Activated T-helper 1 cell treated with anti-CD3 and anti-CD28 coated beads, Interleukin-2, amount 50 U/mL, for 16 hours (primary cell): ENCODE data around the gene CPT1C.

Experiments
- DNase-seq, 2 donors: peaks; one replicate each; pipeline ENCODE4 v3.0.0-alpha.2; 2020; ENCODE audit warnings: low read depth in 1 of 2, low spot score in 1 of 2

Gene CPT1C

GRCh38 chr19:49681830-49682229 lies 9.1 kb upstream of the CPT1C start:
- no peak for DNase-seq

- DNase-seq: no peak
Observed at GRCh38 chr19:49682274-49682673, 8.6 kb upstream of the CPT1C start.

GRCh38 chr19:49683814-49684250 lies 7.1 kb upstream of the CPT1C start:
- no peak for DNase-seq

GRCh38 chr19:49684251-49684982 lies 6.5 kb upstream of the CPT1C start:
- DNase-seq: no peak

- DNase-seq: no peak
Observed at GRCh38 chr19:49684983-49685553, 5.8 kb upstream of the CPT1C start.

- DNase-seq: no peak
Observed at GRCh38 chr19:49685845-49686332, 5.0 kb upstream of the CPT1C start.

- no peak for DNase-seq
Observed at GRCh38 chr19:49686503-49687088, 4.3 kb upstream of the CPT1C start.

GRCh38 chr19:49687150-49687549 lies 3.8 kb upstream of the CPT1C start:
- DNase-seq: no peak

- no peak for DNase-seq
Observed at GRCh38 chr19:49687566-49688316, 3.2 kb upstream of the CPT1C start.

- DNase-seq: no peak
Observed at GRCh38 chr19:49688531-49689132, 2.3 kb upstream of the CPT1C start.

- no peak for DNase-seq
Observed at GRCh38 chr19:49689133-49690078, 1.5 kb upstream of the CPT1C start, which contains the start of gene ADM5. TSS of gene ADM5 (plus strand) at chr19:49689594. CDS start at chr19:49689838, 244 bp downstream.

- no peak for DNase-seq
Observed at GRCh38 chr19:49690079-49690655, 749 bp upstream of the CPT1C start.

- no peak for DNase-seq
Observed at GRCh38 chr19:49691243-49692146, 579 bp downstream of the CPT1C start.

- DNase-seq: no peak
Observed at GRCh38 chr19:49692147-49692506, 1.2 kb downstream of the CPT1C start.

GRCh38 chr19:49696115-49696514 lies 5.2 kb downstream of the CPT1C start:
- no peak for DNase-seq

GRCh38 chr19:49696865-49697264 lies 5.9 kb downstream of the CPT1C start:
- DNase-seq: no peak

GRCh38 chr19:49699364-49699763 lies 8.4 kb downstream of the CPT1C start:
- DNase-seq: no peak

- no peak for DNase-seq
Observed at GRCh38 chr19:49700563-49700962, 9.6 kb downstream of the CPT1C start.
